ENCODE data around the gene SRGAP1. TPM values are rescaled to one million over a fixed set of nuclear protein-coding genes. Genes with fewer than 3 reads are reported as not detected.
"Not testable (repeated sequence)": the region's sequence is repeated elsewhere in the genome, so short reads cannot be mapped to it uniquely, and the experiment has no call there.

The SRGAP1 gene
- polyA plus RNA-seq, 1 donor from 2014 or later, result 4.8 TPM

DNA sequence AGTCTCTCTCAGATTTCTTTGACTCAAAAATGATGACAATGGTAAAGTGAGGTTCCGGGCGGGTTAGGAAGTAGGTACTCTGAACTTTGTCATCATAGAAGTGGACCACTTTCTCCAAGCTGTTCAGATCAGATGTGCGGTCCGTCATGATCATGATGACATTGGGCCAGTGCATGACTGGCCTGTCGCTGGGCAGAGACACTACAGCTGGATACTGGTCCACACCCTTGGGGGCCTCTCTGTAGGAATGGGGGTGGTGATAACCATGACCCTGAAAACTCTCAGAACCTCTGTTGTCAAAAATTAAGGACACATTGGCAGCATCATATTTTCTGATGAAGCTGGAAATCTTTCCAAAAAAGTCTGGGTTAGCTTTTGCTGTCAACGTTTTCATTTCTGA, 349.4 kb downstream of the SRGAP1 start:
- no peak overlapping the region for H3K27ac ChIP-seq (ENCODE audit: low read length)
- no peaks in the 10 kb centered on the region for H3K36me3 ChIP-seq (ENCODE audit: insufficient read depth, low read length)
- no peak overlapping the region for H3K9ac ChIP-seq (ENCODE audit: low read length)
- no peaks in the 10 kb centered on the region for H3K9me3 ChIP-seq (ENCODE audit: low read length)
- no peaks in the 10 kb centered on the region for H3K9me2 ChIP-seq (ENCODE audit: insufficient read depth, low read length)
- H4K20me1 ChIP-seq (ENCODE audit: insufficient read depth), result no peaks in the 10 kb centered on the region
- H3K4me3 ChIP-seq (ENCODE audit: low read length), result no peak overlapping the region
- no peaks in the 10 kb centered on the region for H3K79me2 ChIP-seq (replicated peaks; ENCODE audit: insufficient read depth, low read length)
- H3K27me3 ChIP-seq (ENCODE audit: insufficient read depth, low read depth, low read length), result no peaks in the 10 kb centered on the region
- H3F3A ChIP-seq (ENCODE audit: insufficient read depth, low read length, poor library complexity, severe bottlenecking), result no peaks in the 10 kb centered on the region
- no peak overlapping the region for H3K4me2 ChIP-seq (ENCODE audit: low read length)
- TF ChIP-seq RAD21 (conservative IDR thresholded peaks at IDR 0.05) (no peak), MXI1 (conservative IDR thresholded peaks at IDR 0.05; ENCODE audit: poor library complexity, severe bottlenecking) (no peak)
- TF ChIP-seq, protein P1, sequence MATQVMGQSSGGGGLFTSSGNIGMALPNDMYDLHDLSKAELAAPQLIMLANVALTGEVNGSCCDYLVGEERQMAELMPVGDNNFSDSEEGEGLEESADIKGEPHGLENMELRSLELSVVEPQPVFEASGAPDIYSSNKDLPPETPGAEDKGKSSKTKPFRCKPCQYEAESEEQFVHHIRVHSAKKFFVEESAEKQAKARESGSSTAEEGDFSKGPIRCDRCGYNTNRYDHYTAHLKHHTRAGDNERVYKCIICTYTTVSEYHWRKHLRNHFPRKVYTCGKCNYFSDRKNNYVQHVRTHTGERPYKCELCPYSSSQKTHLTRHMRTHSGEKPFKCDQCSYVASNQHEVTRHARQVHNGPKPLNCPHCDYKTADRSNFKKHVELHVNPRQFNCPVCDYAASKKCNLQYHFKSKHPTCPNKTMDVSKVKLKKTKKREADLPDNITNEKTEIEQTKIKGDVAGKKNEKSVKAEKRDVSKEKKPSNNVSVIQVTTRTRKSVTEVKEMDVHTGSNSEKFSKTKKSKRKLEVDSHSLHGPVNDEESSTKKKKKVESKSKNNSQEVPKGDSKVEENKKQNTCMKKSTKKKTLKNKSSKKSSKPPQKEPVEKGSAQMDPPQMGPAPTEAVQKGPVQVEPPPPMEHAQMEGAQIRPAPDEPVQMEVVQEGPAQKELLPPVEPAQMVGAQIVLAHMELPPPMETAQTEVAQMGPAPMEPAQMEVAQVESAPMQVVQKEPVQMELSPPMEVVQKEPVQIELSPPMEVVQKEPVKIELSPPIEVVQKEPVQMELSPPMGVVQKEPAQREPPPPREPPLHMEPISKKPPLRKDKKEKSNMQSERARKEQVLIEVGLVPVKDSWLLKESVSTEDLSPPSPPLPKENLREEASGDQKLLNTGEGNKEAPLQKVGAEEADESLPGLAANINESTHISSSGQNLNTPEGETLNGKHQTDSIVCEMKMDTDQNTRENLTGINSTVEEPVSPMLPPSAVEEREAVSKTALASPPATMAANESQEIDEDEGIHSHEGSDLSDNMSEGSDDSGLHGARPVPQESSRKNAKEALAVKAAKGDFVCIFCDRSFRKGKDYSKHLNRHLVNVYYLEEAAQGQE (IDR thresholded peaks at IDR 0.05; ENCODE audit: borderline replicate concordance), result no peak
- H2AFZ ChIP-seq (ENCODE audit: low read depth, low read length), result no peak overlapping the region

DNA sequence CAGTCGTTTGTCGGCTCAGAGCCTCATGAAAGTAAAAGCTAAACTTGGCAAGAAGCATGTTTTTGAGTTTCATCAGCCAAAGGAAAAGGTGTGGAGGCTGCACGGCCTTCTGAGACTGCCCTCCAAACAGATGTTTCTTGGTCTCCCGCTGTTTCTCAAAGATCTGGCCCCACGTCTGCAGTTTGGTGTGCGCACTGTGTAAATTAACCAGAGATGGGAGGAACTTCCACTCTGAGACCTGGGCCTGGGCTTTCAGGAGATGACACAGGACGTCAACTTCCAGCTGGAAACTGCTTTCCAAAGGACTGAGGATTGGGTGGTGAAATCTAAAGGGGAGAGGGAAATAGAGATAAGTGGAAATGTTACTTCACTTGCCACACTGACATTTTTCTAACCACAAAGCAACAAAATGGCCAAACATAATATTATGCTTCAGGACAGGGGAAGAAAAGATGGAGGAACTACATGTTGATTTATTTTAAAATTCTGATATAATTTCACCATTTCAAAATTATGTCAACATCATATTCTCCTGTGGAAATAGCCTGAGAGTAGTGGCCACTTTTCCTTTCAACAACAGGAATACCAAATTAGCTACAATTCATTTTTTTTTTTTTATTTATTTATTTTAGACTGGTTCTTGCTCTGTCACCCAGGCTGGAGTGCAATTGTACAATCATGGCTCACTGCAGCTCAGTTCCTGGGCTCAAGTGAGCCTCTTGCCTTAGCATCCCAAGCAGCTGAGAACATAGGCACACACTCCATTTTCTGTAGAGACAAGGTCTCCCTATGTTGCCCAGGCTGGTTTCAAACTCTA, 350.0 kb downstream of the SRGAP1 start:
- Histone ChIP-seq H3K9me2 (ENCODE audit: insufficient read depth, low read length) (no peaks in the 10 kb centered on the region), H3K36me3 (ENCODE audit: insufficient read depth, low read length) (no peaks in the 10 kb centered on the region), H3F3A (ENCODE audit: insufficient read depth, low read length, poor library complexity, severe bottlenecking) (no peaks in the 10 kb centered on the region), H4K20me1 (ENCODE audit: insufficient read depth) (no peaks in the 10 kb centered on the region), H3K27ac (ENCODE audit: low read length) (no peak overlapping the region), H3K79me2 (replicated peaks; ENCODE audit: insufficient read depth, low read length) (no peaks in the 10 kb centered on the region), H3K9me3 (ENCODE audit: low read length) (no peaks in the 10 kb centered on the region), H3K27me3 (ENCODE audit: insufficient read depth, low read depth, low read length) (no peaks in the 10 kb centered on the region), H3K4me2 (ENCODE audit: low read length) (no peak overlapping the region), H3K9ac (ENCODE audit: low read length) (no peak overlapping the region), H2AFZ (ENCODE audit: low read depth, low read length) (no peak overlapping the region), H3K4me3 (ENCODE audit: low read length) (no peak overlapping the region)
- no peak for TF ChIP-seq POLR2AphosphoS5 (IDR thresholded peaks at IDR 0.05)
- no peak for TF ChIP-seq MXI1 (conservative IDR thresholded peaks at IDR 0.05; ENCODE audit: poor library complexity, severe bottlenecking)
- no peak for TF ChIP-seq EZH2 (IDR thresholded peaks at IDR 0.05; ENCODE audit: borderline replicate concordance, insufficient read depth, low read length, poor library complexity, severe bottlenecking)
- TF ChIP-seq EP300 (conservative IDR thresholded peaks at IDR 0.05; ENCODE audit: poor library complexity, severe bottlenecking), result no peak
- no peak for TF ChIP-seq SMC3 (conservative IDR thresholded peaks at IDR 0.05; ENCODE audit: poor library complexity)

- H3K36me3 ChIP-seq (ENCODE audit: insufficient read depth, low read length), result not testable (repeated sequence)
These were observed 351.3 kb downstream of the SRGAP1 start for GRCh38 chr12:64195841-64196240.

More at GRCh38 chr12:64195841-64196240, 351.3 kb downstream of the SRGAP1 start:
- H3K27me3 ChIP-seq (ENCODE audit: insufficient read depth, low read depth, low read length); H4K20me1 ChIP-seq (ENCODE audit: insufficient read depth); H3K4me2 ChIP-seq (ENCODE audit: low read length); H3K4me3 ChIP-seq (ENCODE audit: low read length); H3K27ac ChIP-seq (ENCODE audit: low read length); H3K9me3 ChIP-seq (ENCODE audit: low read length); H3K9ac ChIP-seq (ENCODE audit: low read length); H3K9me2 ChIP-seq (ENCODE audit: insufficient read depth, low read length); H2AFZ ChIP-seq (ENCODE audit: low read depth, low read length); H3F3A ChIP-seq (ENCODE audit: insufficient read depth, low read length, poor library complexity, severe bottlenecking); H3K79me2 ChIP-seq (replicated peaks; ENCODE audit: insufficient read depth, low read length): not testable (repeated sequence)

Measured in neural cell (in vitro differentiated cells).